Measurements from ENCODE around the gene FLNB. TPM values are rescaled to one million over a fixed set of nuclear protein-coding genes. Genes with fewer than 3 reads are reported as not detected.
A peak's percentile ranks its signal among the peaks of the same experiment; 100 is the strongest.

The FLNB gene
- total and polyA plus RNA-seq, 2 of the 13 experiments (the other 11 are each of a cell fraction or from before 2014, with no cell fraction given): 106 to 130 TPM

DNA sequence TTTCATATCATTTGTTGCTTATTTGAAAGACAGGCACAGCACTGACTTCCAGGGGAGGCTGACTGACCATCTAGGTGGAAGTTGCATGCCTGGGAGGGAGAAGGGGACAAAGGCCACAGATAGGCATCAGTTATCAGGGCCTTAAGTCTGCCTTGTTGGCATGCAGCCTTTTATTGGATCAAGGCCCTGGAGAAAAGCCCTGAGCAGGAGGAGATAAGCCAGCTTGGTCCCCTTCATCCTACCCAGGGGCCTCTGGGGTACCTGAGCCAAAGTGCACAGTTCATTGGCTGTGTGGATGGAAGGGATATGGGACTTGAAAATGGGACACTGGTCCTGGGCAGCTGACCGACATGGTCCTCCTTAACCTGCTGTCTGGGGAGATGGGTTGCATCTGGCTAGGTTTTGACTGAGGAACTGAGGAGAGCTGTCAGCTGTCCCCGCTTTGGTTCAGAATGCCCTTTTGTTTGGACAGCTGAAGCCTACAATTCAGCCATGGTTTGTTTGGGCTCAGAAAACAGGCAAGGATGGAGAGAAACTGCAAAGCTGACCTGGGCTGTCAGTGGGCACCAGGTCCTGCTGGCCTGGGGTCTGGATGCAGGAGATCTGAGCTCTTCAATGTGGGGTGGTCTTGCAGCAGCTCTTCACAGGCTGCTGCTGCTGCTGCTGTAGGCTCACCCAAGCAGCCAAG is 60.0 kb downstream of the FLNB start (continued):
- TF ChIP-seq ZNF501 (CRISPR knock-in tag; IDR thresholded peaks at IDR 0.05): no peak
- no peak for TF ChIP-seq SMARCC2 (IDR thresholded peaks at IDR 0.05)
- TF ChIP-seq ZNF577 (CRISPR knock-in tag; IDR thresholded peaks at IDR 0.05; ENCODE audit: borderline replicate concordance, low read depth): no peak
- TF ChIP-seq HMG20A (CRISPR knock-in tag; IDR thresholded peaks at IDR 0.05; ENCODE audit: borderline replicate concordance): no peak
- TF ChIP-seq MAFF (IDR thresholded peaks at IDR 0.05; ENCODE audit: low read depth, low read length): no peak
- TF ChIP-seq SALL2 (CRISPR knock-in tag; IDR thresholded peaks at IDR 0.05): no peak; the same call in 1 of the 2 replicates
- no peak for TF ChIP-seq KDM4B (CRISPR knock-in tag; IDR thresholded peaks at IDR 0.05)
- 0 out of 2 replicates have a peak, but pooled peaks have one; percentile 10 for TF ChIP-seq THAP11 (CRISPR knock-in tag; IDR thresholded peaks at IDR 0.05)
- TF ChIP-seq TP53 (CRISPR knock-in tag; conservative IDR thresholded peaks at IDR 0.05): no peak
- TF ChIP-seq SYNCRIP (IDR thresholded peaks at IDR 0.05; ENCODE audit: insufficient read depth, low read depth, low read length): no peak
- no peak for TF ChIP-seq ADNP (CRISPR knock-in tag; IDR thresholded peaks at IDR 0.05)
- TF ChIP-seq THAP8 (CRISPR knock-in tag; IDR thresholded peaks at IDR 0.05; ENCODE audit: borderline replicate concordance): no peak
- TF ChIP-seq SMAD1 (CRISPR knock-in tag; IDR thresholded peaks at IDR 0.05; ENCODE audit: borderline replicate concordance, low read depth): no peak
- no peak for TF ChIP-seq ZNF33A (CRISPR knock-in tag; IDR thresholded peaks at IDR 0.05; ENCODE audit: borderline replicate concordance)
- TF ChIP-seq, protein P1, sequence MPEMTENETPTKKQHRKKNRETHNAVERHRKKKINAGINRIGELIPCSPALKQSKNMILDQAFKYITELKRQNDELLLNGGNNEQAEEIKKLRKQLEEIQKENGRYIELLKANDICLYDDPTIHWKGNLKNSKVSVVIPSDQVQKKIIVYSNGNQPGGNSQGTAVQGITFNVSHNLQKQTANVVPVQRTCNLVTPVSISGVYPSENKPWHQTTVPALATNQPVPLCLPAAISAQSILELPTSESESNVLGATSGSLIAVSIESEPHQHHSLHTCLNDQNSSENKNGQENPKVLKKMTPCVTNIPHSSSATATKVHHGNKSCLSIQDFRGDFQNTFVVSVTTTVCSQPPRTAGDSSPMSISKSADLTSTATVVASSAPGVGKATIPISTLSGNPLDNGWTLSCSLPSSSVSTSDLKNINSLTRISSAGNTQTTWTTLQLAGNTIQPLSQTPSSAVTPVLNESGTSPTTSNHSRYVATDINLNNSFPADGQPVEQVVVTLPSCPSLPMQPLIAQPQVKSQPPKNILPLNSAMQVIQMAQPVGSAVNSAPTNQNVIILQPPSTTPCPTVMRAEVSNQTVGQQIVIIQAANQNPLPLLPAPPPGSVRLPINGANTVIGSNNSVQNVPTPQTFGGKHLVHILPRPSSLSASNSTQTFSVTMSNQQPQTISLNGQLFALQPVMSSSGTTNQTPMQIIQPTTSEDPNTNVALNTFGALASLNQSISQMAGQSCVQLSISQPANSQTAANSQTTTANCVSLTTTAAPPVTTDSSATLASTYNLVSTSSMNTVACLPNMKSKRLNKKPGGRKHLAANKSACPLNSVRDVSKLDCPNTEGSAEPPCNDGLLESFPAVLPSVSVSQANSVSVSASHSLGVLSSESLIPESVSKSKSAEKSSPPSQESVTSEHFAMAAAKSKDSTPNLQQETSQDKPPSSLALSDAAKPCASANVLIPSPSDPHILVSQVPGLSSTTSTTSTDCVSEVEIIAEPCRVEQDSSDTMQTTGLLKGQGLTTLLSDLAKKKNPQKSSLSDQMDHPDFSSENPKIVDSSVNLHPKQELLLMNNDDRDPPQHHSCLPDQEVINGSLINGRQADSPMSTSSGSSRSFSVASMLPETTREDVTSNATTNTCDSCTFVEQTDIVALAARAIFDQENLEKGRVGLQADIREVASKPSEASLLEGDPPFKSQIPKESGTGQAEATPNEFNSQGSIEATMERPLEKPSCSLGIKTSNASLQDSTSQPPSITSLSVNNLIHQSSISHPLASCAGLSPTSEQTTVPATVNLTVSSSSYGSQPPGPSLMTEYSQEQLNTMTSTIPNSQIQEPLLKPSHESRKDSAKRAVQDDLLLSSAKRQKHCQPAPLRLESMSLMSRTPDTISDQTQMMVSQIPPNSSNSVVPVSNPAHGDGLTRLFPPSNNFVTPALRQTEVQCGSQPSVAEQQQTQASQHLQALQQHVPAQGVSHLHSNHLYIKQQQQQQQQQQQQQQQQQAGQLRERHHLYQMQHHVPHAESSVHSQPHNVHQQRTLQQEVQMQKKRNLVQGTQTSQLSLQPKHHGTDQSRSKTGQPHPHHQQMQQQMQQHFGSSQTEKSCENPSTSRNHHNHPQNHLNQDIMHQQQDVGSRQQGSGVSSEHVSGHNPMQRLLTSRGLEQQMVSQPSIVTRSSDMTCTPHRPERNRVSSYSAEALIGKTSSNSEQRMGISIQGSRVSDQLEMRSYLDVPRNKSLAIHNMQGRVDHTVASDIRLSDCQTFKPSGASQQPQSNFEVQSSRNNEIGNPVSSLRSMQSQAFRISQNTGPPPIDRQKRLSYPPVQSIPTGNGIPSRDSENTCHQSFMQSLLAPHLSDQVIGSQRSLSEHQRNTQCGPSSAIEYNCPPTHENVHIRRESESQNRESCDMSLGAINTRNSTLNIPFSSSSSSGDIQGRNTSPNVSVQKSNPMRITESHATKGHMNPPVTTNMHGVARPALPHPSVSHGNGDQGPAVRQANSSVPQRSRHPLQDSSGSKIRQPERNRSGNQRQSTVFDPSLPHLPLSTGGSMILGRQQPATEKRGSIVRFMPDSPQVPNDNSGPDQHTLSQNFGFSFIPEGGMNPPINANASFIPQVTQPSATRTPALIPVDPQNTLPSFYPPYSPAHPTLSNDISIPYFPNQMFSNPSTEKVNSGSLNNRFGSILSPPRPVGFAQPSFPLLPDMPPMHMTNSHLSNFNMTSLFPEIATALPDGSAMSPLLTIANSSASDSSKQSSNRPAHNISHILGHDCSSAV (CRISPR knock-in tag; IDR thresholded peaks at IDR 0.05; ENCODE audit: borderline replicate concordance): no peak
- no peak for TF ChIP-seq ZNF652 (CRISPR knock-in tag; IDR thresholded peaks at IDR 0.05; ENCODE audit: borderline replicate concordance, low read depth)
- no peak for TF ChIP-seq ZNF782 (CRISPR knock-in tag; IDR thresholded peaks at IDR 0.05; ENCODE audit: borderline replicate concordance)
- no peak for TF ChIP-seq PHF20 (CRISPR knock-in tag; IDR thresholded peaks at IDR 0.05)
- TF ChIP-seq TOE1 (CRISPR knock-in tag; IDR thresholded peaks at IDR 0.05): no peak
- TF ChIP-seq CENPX (CRISPR knock-in tag; IDR thresholded peaks at IDR 0.05): no peak
- TF ChIP-seq TRIM24 (CRISPR knock-in tag; IDR thresholded peaks at IDR 0.05): no peak
